KOPT-K1 (cell line): Measurements from ENCODE around the gene ARNT2.
"Not testable (repeated sequence)": the region's sequence is repeated elsewhere in the genome, so short reads cannot be mapped to it uniquely, and the experiment has no call there.

Experiments used
- H3K27ac ChIP-seq: fragments of 200-600 bp; sonication (generic); 2 replicates; pipeline ENCODE4 v1.5.1; 2016; ENCODE audit warnings: antibody characterized with exemption, mild to moderate bottlenecking, low read depth, low read length; ENCODE audit not compliant: poor library complexity, severe bottlenecking
- H3K36me3 ChIP-seq: fragments of 200-600 bp; sonication (generic); 2 replicates; pipeline ENCODE4 v1.5.1; 2017; ENCODE audit warnings: antibody characterized with exemption, mild to moderate bottlenecking, low read length, moderate library complexity; ENCODE audit not compliant: insufficient read depth
- H3K9me3 ChIP-seq: fragments of 200-600 bp; sonication (generic); 2 replicates; pipeline ENCODE4 v1.5.1; 2017; ENCODE audit warnings: antibody characterized with exemption, low read length, mild to moderate bottlenecking; ENCODE audit not compliant: insufficient read depth, poor library complexity, severe bottlenecking

The ARNT2 gene

GRCh38 chr15:80645494-80646065, 241.4 kb downstream of the ARNT2 start:
- H3K9me3 ChIP-seq, result peaks cover 6% of the 10 kb centered on the region
- no peaks in the 10 kb centered on the region for H3K36me3 ChIP-seq
- H3K27ac ChIP-seq, result no peak overlapping the region

GRCh38 chr15:80647424-80647823, 243.2 kb downstream of the ARNT2 start:
- not testable (repeated sequence) for H3K36me3 ChIP-seq, H3K27ac ChIP-seq, H3K9me3 ChIP-seq
